Measurements from ENCODE around the gene EIF4G1. TPM values are rescaled to one million over a fixed set of nuclear protein-coding genes. Genes with fewer than 3 reads are reported as not detected.

EIF4G1 gene
- polyA plus RNA-seq, 1 donor from 2014 or later, result 66.9 TPM

DNA sequence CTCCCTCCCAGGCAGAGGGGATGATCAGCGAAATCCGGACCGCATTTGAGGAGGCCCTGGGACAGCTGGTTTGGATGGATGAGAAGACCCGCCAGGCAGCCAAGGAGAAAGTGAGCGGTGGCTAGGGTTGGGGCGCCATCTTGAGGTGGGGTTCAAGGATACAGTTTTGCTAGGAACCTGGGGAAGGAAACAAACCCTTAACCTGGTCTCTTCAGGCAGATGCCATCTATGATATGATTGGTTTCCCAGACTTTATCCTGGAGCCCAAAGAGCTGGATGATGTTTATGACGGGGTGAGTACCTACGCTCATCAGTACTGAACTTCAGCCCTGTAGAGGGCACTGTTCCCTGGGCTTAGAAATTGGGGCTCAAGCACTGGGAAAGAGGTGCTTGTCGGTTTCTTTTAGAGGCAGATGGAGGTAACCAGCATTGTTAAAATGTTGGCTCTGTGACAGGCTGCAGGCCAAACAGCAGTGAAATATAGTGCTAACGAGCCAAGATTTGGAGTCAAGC lies 24.9 kb upstream of the EIF4G1 start:
- no peaks in the 10 kb centered on the region for H3K9me2 ChIP-seq (ENCODE audit: insufficient read depth, low read length)
- H3K4me3 ChIP-seq (ENCODE audit: low read length), result no peak overlapping the region
- H3F3A ChIP-seq (ENCODE audit: insufficient read depth, low read length, poor library complexity, severe bottlenecking), result no peaks in the 10 kb centered on the region
- no peak overlapping the region for H2AFZ ChIP-seq (ENCODE audit: low read depth, low read length)
- H3K9me3 ChIP-seq (ENCODE audit: low read length), result no peaks in the 10 kb centered on the region
- H3K27ac ChIP-seq (ENCODE audit: low read length), result no peak overlapping the region
- no peak overlapping the region for H3K9ac ChIP-seq (ENCODE audit: low read length)
- H3K36me3 ChIP-seq (ENCODE audit: insufficient read depth, low read length), result no peaks in the 10 kb centered on the region
- no peaks in the 10 kb centered on the region for H3K79me2 ChIP-seq (replicated peaks; ENCODE audit: insufficient read depth, low read length)
- TF ChIP-seq EZH2 (IDR thresholded peaks at IDR 0.05; ENCODE audit: borderline replicate concordance, insufficient read depth, low read length, poor library complexity, severe bottlenecking) (no peak), SMC3 (conservative IDR thresholded peaks at IDR 0.05; ENCODE audit: poor library complexity) (no peak), MXI1 (conservative IDR thresholded peaks at IDR 0.05; ENCODE audit: poor library complexity, severe bottlenecking) (no peak), POLR2AphosphoS5 (IDR thresholded peaks at IDR 0.05) (no peak), EP300 (conservative IDR thresholded peaks at IDR 0.05; ENCODE audit: poor library complexity, severe bottlenecking) (no peak), RAD21 (conservative IDR thresholded peaks at IDR 0.05) (peak; percentile 26), TAF1 (IDR thresholded peaks at IDR 0.05; ENCODE audit: low read depth) (no peak)
- TF ChIP-seq, protein P1, sequence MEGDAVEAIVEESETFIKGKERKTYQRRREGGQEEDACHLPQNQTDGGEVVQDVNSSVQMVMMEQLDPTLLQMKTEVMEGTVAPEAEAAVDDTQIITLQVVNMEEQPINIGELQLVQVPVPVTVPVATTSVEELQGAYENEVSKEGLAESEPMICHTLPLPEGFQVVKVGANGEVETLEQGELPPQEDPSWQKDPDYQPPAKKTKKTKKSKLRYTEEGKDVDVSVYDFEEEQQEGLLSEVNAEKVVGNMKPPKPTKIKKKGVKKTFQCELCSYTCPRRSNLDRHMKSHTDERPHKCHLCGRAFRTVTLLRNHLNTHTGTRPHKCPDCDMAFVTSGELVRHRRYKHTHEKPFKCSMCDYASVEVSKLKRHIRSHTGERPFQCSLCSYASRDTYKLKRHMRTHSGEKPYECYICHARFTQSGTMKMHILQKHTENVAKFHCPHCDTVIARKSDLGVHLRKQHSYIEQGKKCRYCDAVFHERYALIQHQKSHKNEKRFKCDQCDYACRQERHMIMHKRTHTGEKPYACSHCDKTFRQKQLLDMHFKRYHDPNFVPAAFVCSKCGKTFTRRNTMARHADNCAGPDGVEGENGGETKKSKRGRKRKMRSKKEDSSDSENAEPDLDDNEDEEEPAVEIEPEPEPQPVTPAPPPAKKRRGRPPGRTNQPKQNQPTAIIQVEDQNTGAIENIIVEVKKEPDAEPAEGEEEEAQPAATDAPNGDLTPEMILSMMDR (IDR thresholded peaks at IDR 0.05; ENCODE audit: poor library complexity, severe bottlenecking), result peak; percentile 52
- TF ChIP-seq, protein P2, sequence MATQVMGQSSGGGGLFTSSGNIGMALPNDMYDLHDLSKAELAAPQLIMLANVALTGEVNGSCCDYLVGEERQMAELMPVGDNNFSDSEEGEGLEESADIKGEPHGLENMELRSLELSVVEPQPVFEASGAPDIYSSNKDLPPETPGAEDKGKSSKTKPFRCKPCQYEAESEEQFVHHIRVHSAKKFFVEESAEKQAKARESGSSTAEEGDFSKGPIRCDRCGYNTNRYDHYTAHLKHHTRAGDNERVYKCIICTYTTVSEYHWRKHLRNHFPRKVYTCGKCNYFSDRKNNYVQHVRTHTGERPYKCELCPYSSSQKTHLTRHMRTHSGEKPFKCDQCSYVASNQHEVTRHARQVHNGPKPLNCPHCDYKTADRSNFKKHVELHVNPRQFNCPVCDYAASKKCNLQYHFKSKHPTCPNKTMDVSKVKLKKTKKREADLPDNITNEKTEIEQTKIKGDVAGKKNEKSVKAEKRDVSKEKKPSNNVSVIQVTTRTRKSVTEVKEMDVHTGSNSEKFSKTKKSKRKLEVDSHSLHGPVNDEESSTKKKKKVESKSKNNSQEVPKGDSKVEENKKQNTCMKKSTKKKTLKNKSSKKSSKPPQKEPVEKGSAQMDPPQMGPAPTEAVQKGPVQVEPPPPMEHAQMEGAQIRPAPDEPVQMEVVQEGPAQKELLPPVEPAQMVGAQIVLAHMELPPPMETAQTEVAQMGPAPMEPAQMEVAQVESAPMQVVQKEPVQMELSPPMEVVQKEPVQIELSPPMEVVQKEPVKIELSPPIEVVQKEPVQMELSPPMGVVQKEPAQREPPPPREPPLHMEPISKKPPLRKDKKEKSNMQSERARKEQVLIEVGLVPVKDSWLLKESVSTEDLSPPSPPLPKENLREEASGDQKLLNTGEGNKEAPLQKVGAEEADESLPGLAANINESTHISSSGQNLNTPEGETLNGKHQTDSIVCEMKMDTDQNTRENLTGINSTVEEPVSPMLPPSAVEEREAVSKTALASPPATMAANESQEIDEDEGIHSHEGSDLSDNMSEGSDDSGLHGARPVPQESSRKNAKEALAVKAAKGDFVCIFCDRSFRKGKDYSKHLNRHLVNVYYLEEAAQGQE (IDR thresholded peaks at IDR 0.05; ENCODE audit: borderline replicate concordance), result no peak
- H3K27me3 ChIP-seq (ENCODE audit: insufficient read depth, low read depth, low read length), result no peaks in the 10 kb centered on the region
- H3K4me2 ChIP-seq (ENCODE audit: low read length), result no peak overlapping the region
- no peaks in the 10 kb centered on the region for H4K20me1 ChIP-seq (ENCODE audit: insufficient read depth)

DNA sequence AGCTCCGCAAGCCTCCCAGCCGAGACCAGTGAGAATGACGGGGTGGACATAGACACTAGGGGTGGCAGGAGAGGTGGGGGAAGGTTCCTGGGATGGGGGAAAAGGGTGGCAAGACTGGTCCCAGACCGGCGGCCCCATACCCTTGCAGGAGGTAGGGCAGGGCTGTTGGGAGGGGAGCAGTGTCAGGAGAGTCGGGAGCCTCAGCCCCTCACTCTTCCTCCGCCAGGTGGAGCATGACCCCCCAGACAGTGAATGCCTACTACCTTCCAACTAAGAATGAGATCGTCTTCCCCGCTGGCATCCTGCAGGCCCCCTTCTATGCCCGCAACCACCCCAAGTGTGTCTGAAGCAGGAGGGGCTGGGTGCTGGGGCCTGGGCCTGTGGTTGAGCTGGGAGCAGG lies 24.1 kb upstream of the EIF4G1 start:
- no peak for TF ChIP-seq RAD21 (conservative IDR thresholded peaks at IDR 0.05)
- no peak for TF ChIP-seq POLR2AphosphoS5 (IDR thresholded peaks at IDR 0.05)
- no peak for TF ChIP-seq SMC3 (conservative IDR thresholded peaks at IDR 0.05; ENCODE audit: poor library complexity)
- TF ChIP-seq TAF1 (IDR thresholded peaks at IDR 0.05; ENCODE audit: low read depth), result no peak
- no peak for TF ChIP-seq EP300 (conservative IDR thresholded peaks at IDR 0.05; ENCODE audit: poor library complexity, severe bottlenecking)
- TF ChIP-seq, protein P1 (IDR thresholded peaks at IDR 0.05; ENCODE audit: poor library complexity, severe bottlenecking), result no peak
- TF ChIP-seq, protein P2 (IDR thresholded peaks at IDR 0.05; ENCODE audit: borderline replicate concordance), result no peak
- no peak for TF ChIP-seq EZH2 (IDR thresholded peaks at IDR 0.05; ENCODE audit: borderline replicate concordance, insufficient read depth, low read length, poor library complexity, severe bottlenecking)
- TF ChIP-seq MXI1 (conservative IDR thresholded peaks at IDR 0.05; ENCODE audit: poor library complexity, severe bottlenecking), result no peak
- H3K9me3 ChIP-seq (ENCODE audit: low read length), result no peaks in the 10 kb centered on the region
- no peaks in the 10 kb centered on the region for H3F3A ChIP-seq (ENCODE audit: insufficient read depth, low read length, poor library complexity, severe bottlenecking)
- H3K9ac ChIP-seq (ENCODE audit: low read length), result no peak overlapping the region
- no peaks in the 10 kb centered on the region for H3K79me2 ChIP-seq (replicated peaks; ENCODE audit: insufficient read depth, low read length)
- no peak overlapping the region for H3K4me3 ChIP-seq (ENCODE audit: low read length)
- H3K4me2 ChIP-seq (ENCODE audit: low read length), result no peak overlapping the region
- no peaks in the 10 kb centered on the region for H3K36me3 ChIP-seq (ENCODE audit: insufficient read depth, low read length)
- H4K20me1 ChIP-seq (ENCODE audit: insufficient read depth), result no peaks in the 10 kb centered on the region
- no peaks in the 10 kb centered on the region for H3K27me3 ChIP-seq (ENCODE audit: insufficient read depth, low read depth, low read length)
- no peaks in the 10 kb centered on the region for H3K9me2 ChIP-seq (ENCODE audit: insufficient read depth, low read length)
- H3K27ac ChIP-seq (ENCODE audit: low read length), result no peak overlapping the region
- H2AFZ ChIP-seq (ENCODE audit: low read depth, low read length), result no peak overlapping the region

All from neural cell (in vitro differentiated cells).